PC-9 (cell line): ENCODE measurements around the gene MYO1G.

ENCODE experiments used
- EZH2 ChIP-seq: fragments of 200-600 bp; sonication (generic); IDR thresholded peaks from 2 replicates; pipeline ENCODE4 v1.8.0; 2017; ENCODE audit warnings: antibody characterized with exemption, low read depth
- TF ChIP-seq, protein P1 (sequence below): fragments of 200-600 bp; sonication (generic); conservative IDR thresholded peaks from 2 replicates; pipeline ENCODE4 v1.6.1; 2017; ENCODE audit warnings: mixed run types, antibody characterized with exemption, mild to moderate bottlenecking, moderate library complexity

DNA sequence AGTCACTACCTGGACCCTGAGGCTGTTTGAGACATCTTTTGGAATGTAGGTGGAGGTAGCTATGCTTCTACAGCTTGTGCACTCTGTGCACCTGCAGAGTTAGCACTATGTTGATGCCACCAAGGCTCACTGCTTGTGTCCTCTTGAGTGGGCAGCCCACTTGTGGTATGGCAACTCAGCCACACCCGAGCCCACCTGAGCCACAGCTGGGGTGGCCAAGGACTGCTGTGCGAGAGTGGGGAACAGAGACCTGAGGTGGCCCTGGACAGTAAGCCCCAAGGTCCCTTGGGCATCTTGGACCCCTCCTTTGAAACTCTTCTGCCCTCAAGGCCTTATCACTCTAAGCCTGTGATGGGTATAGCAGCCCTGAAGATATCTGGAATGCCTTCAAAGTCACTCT lies 25.7 kb downstream of the MYO1G start:
- TF ChIP-seq, protein P1, sequence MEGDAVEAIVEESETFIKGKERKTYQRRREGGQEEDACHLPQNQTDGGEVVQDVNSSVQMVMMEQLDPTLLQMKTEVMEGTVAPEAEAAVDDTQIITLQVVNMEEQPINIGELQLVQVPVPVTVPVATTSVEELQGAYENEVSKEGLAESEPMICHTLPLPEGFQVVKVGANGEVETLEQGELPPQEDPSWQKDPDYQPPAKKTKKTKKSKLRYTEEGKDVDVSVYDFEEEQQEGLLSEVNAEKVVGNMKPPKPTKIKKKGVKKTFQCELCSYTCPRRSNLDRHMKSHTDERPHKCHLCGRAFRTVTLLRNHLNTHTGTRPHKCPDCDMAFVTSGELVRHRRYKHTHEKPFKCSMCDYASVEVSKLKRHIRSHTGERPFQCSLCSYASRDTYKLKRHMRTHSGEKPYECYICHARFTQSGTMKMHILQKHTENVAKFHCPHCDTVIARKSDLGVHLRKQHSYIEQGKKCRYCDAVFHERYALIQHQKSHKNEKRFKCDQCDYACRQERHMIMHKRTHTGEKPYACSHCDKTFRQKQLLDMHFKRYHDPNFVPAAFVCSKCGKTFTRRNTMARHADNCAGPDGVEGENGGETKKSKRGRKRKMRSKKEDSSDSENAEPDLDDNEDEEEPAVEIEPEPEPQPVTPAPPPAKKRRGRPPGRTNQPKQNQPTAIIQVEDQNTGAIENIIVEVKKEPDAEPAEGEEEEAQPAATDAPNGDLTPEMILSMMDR: no peak
- TF ChIP-seq EZH2: no peak
